ENCODE results near the gene FNDC11. TPM values are rescaled to one million over a fixed set of nuclear protein-coding genes. Genes with fewer than 3 reads are reported as not detected.

The FNDC11 gene
- total RNA-seq, 4 donors from 2014 or later, result 0.19 to 0.38 TPM; not detected in 2

GRCh38 chr20:63560333-63560805 lies 6.4 kb downstream of the FNDC11 start:
- ATAC-seq (ENCODE audit: low FRiP score) (no peak), DNase-seq (ENCODE audit: low spot score) (no peak)

DNA sequence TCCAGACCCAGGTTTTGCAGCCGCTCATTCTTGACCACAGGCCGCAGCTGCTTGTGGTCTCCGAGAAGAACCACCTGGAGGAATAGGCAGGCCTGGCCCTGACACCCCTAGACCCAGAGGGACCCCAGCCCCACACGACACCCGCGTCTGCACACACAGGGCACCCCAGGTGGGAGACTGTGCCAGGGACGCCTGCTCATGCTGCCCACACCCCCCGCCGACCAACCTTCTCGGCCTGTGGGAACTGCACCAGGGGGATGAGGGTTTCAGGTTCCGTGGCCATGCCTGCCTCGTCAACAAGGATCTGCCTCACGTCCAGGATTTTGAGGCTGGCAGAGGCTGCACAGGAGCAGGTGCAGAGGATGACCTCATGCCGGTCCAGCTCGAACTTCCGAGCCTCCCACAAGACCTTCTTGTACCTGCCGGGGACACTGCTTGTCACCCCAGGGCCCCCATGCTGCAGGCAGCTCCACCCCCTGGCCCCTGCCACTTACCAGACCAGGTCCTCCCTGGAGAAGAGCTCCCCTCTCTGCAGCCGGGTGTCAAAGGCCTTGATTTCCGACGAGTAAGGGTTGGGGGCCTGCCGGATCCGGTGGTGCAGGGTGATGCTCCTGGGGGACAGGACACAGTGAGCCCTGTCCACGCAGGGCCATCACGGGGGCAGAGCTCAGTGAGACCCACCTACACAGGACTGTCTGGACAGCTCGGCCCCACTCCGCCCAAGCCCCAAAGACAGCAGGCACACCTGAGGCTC lies 7.1 kb downstream of the FNDC11 start:
- no peak for DNase-seq (ENCODE audit: low spot score)
- ATAC-seq (ENCODE audit: low FRiP score), result no peak
- no peak for TF ChIP-seq CTCF (IDR thresholded peaks at IDR 0.05)

More at GRCh38 chr20:63560333-63560805, 6.4 kb downstream of the FNDC11 start:
- no peak for TF ChIP-seq CTCF (IDR thresholded peaks at IDR 0.05)

DNA sequence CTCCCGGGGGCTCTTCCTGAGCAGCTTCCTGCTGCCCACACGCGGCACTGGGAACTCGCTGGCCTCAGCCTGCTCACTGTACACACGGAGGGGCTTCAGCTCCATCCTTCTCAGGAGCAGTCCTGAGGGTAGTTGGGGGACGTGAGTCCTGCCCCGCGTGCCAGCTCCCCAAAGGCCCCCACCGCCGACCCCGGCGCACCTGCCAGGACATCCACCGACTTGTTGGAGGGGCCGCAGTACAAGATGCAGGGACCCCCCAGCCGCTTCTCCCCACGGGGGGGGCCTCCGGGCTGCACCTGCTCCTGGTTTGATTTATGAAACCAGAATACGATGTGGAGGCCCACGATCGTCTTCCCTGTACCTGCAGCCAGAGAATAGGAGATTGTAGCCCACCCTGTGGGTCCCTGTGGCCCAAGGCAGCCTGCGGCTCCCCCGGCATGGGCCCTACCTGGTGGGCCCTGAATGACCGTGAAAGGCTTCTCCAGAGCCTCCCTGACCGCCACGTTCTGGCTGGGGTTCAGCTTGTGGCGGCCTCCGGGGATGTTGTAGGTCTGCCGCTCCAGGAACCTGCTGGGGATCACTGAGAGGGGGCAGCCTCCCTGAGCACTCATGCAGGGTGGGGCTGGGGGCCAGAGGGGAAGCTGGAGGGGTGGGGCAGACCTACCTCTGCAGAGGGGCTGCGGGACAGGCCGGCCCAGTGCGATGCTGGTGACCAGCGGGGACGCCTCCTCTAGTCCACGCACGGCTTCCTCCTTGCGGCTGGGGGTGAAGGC lies 7.9 kb downstream of the FNDC11 start:
- DNase-seq (ENCODE audit: low spot score) (no peak), ATAC-seq (ENCODE audit: low FRiP score) (no peak)
- no peak for TF ChIP-seq CTCF (IDR thresholded peaks at IDR 0.05)

DNA sequence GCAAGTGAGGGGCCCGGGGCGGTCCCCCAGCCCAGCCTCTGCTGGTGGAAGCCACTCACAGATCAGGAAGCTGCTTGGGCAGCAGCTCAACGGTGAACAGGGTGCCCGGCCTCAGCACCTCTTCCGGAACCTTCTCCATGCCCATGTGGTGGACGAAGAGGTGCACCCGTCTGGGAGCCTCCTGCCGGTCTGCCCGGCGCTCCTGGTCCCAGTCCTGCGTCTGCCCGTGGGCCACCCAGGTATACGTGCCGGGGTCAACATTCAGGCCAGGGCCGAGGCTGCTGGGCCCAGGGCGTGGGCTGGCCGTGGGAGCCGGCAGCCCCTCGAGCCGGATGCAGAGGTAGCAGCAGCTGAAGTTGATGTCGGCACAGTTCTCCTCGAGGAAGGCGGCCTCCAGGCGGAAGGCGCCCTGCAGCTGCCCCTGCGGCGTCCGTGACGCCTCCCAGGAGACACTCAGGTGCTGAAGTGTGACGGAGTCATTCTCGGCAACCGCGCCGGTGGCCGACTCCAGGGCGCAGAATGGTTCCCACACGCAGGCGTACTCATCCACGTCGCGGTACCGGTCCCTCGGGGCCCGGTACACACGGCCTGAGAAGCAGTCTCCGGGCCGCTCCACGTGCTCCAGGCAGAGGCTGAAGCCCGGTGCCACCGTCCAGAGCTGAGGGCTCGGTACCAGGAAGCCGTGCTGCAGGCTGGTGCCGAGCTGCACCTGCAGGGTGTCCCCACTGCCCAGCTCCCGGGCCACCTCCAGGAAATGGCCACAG lies 8.7 kb downstream of the FNDC11 start:
- no peak for DNase-seq (ENCODE audit: low spot score)

DNA sequence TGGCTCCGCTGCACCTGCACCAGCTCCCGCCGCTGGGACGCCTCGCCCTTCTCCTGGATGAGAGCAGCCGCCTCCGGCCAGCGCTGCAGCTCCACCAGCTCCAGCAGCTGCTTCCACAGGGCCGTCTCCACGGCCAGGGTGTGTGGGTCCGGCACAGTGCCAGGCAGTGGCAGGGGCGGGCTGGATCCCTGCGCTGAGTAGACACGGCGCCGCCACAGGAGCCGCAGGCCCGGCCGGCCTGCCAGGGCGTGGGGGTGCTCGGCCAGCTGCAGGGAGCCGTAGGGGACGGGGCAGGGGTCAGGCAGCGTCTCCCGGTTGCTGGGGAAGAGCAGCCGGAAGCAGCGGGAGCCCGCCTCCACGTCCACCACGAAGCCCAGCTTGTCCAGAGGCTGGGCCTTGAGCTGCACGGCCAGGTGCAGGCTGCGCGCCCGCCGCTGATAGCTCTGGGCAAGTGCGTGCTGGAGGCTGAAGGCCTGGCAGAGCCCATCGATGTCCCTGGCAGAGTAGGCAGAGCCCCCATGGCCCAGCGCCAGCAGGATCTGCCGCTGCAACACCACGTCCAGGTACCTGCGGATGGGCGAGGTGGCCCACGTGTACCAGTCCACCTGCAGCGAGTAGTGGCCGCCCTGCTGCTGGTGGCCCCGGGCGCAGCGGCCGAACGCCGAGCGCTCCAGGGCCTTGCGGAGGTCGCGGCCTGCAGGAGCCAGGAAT lies 9.4 kb downstream of the FNDC11 start:
- DNase-seq (ENCODE audit: low spot score), result no peak
- no peak for TF ChIP-seq CTCF (IDR thresholded peaks at IDR 0.05)
- no peak for ATAC-seq (ENCODE audit: low FRiP score)

More for the DNA sequence above, 8.7 kb downstream of the FNDC11 start:
- no peak for TF ChIP-seq CTCF (IDR thresholded peaks at IDR 0.05)
- ATAC-seq (ENCODE audit: low FRiP score), result no peak

- ATAC-seq (ENCODE audit: low FRiP score), result no peak
- no peak for TF ChIP-seq CTCF (IDR thresholded peaks at IDR 0.05)
- no peak for DNase-seq (ENCODE audit: low spot score)
Observed at GRCh38 chr20:63564036-63564810, 10.3 kb downstream of the FNDC11 start.
